HL-60 (cell line): Measurements from ENCODE around the gene COL18A1.

Source experiments
- DNase-seq, 2 experiments: peaks; one replicate each; pipeline ENCODE4 v3.0.0-alpha.2; 2010 to 2020; ENCODE audit warnings: low read depth in 1 of 2, low spot score in 1 of 2
- H3K27ac ChIP-seq: fragments of 250-450 bp; sonication (Bioruptor Pico); replicated peaks from 2 replicates; pipeline ENCODE4 v1.5.1; 2020; ENCODE audit warnings: mild to moderate bottlenecking, moderate library complexity
- H3K27me3 ChIP-seq: fragments of 250-450 bp; sonication (Bioruptor Pico); 2 replicates; pipeline ENCODE4 v1.5.1; 2021; ENCODE audit warnings: mild to moderate bottlenecking, moderate library complexity; ENCODE audit not compliant: insufficient read depth, poor library complexity, severe bottlenecking
- H3K4me3 ChIP-seq: replicated peaks from 2 replicates; pipeline ENCODE4 v1.5.1; 2011; ENCODE audit warnings: mild to moderate bottlenecking, control low read depth, low read length; ENCODE audit not compliant: insufficient read depth
- CTCF ChIP-seq: IDR thresholded peaks from one replicate; pipeline ENCODE4 v1.5.1; 2011; ENCODE audit warnings: low read length, control low read depth, inconsistent platforms; ENCODE audit not compliant: insufficient read depth
- GABPA ChIP-seq: IDR thresholded peaks from 2 replicates; pipeline ENCODE4 v1.6.1; 2012; ENCODE audit warnings: low read depth
- POLR2AphosphoS5 ChIP-seq: IDR thresholded peaks from 2 replicates; pipeline ENCODE4 v1.6.1; 2012; ENCODE audit warnings: low read depth
- REST ChIP-seq: IDR thresholded peaks from 2 replicates; pipeline ENCODE4 v1.6.1; 2012; ENCODE audit warnings: low read depth; ENCODE audit not compliant: insufficient replicate concordance
- SPI1 ChIP-seq: IDR thresholded peaks from 2 replicates; pipeline ENCODE4 v1.6.1; 2012; ENCODE audit warnings: low read depth, mild to moderate bottlenecking, borderline replicate concordance

Gene COL18A1

GRCh38 chr21:45403133-45403824 lies 1.7 kb upstream of the COL18A1 start:
- no peak overlapping the region for H3K4me3 ChIP-seq
- no peak overlapping the region for H3K27ac ChIP-seq
- no peak for DNase-seq
- H3K27me3 ChIP-seq: peaks cover 39% of the 10 kb centered on the region
- TF ChIP-seq POLR2AphosphoS5 (no peak), REST (no peak), SPI1 (no peak), CTCF (no peak), GABPA (no peak)

GRCh38 chr21:45403825-45404729 lies 888 bp upstream of the COL18A1 start:
- H3K27me3 ChIP-seq: peaks cover 40% of the 10 kb centered on the region
- no peak overlapping the region for H3K4me3 ChIP-seq
- H3K27ac ChIP-seq: no peak overlapping the region

More at GRCh38 chr21:45403825-45404729, 888 bp upstream of the COL18A1 start:
- no peak for TF ChIP-seq CTCF
- TF ChIP-seq POLR2AphosphoS5: no peak
- TF ChIP-seq SPI1: no peak
- no peak for TF ChIP-seq GABPA
- no peak for TF ChIP-seq REST
- no peak for DNase-seq
